Progenitor cell of endocrine pancreas (in vitro differentiated cells): ENCODE results near the gene ELAVL3. TPM values are rescaled to one million over a fixed set of nuclear protein-coding genes. Genes with fewer than 3 reads are reported as not detected.

Experiments used
- DNase-seq: peaks from one replicate; pipeline ENCODE4 v3.0.0; 2021; ENCODE audit warnings: low spot score; ENCODE audit not compliant: unreplicated experiment
- H3K27ac Mint-ChIP-seq: 2 replicates; pipeline ENCODE4 v1.8.0; 2021; ENCODE audit warnings: mild to moderate bottlenecking, moderate library complexity, mixed read lengths
- H3K27me3 Mint-ChIP-seq: 2 replicates; pipeline ENCODE4 v1.8.0; 2021; ENCODE audit warnings: mixed read lengths
- H3K36me3 Mint-ChIP-seq: 2 replicates; pipeline ENCODE4 v1.8.0; 2022; ENCODE audit warnings: mixed read lengths; ENCODE audit not compliant: insufficient read depth
- H3K4me1 Mint-ChIP-seq: 2 replicates; pipeline ENCODE4 v1.8.0; 2021; ENCODE audit warnings: low read depth, mixed read lengths
- H3K4me3 Mint-ChIP-seq: 2 replicates; pipeline ENCODE4 v1.8.0; 2021; ENCODE audit warnings: low read depth, mild to moderate bottlenecking, moderate library complexity, mixed read lengths
- H3K9me3 Mint-ChIP-seq: 2 replicates; pipeline ENCODE4 v1.8.0; 2021; ENCODE audit warnings: low read depth, mixed read lengths
- CTCF ChIP-seq: fragments of 200-600 bp; sonication (generic); IDR thresholded peaks from one replicate; pipeline ENCODE4 v1.5.0; 2021; ENCODE audit warnings: antibody characterized with exemption, mild to moderate bottlenecking; ENCODE audit not compliant: unreplicated experiment
- total RNA-seq: library from RNA; stranded (reverse); gene quantifications from 2 replicates; pipeline ENCODE4 v1.2.1, GENCODE V29; 2021

The ELAVL3 gene
- total RNA-seq, 1 donor from 2014 or later = 1.4 TPM

- no peaks in the 10 kb centered on the region for H3K27me3 Mint-ChIP-seq
- H3K36me3 Mint-ChIP-seq = peaks cover 3% of the 10 kb centered on the region
- no peak for DNase-seq
- no peaks in the 10 kb centered on the region for H3K9me3 Mint-ChIP-seq
- peaks cover under 1% of the 10 kb centered on the region for H3K4me1 Mint-ChIP-seq
- H3K4me3 Mint-ChIP-seq = no peak overlapping the region
- no peak for TF ChIP-seq CTCF
- no peak overlapping the region for H3K27ac Mint-ChIP-seq
Observed at GRCh38 chr19:11495885-11496284, 15.0 kb upstream of the ELAVL3 start.

- no peaks in the 10 kb centered on the region for H3K27me3 Mint-ChIP-seq
- peaks cover 6% of the 10 kb centered on the region for H3K36me3 Mint-ChIP-seq
- no peak for DNase-seq
- no peak overlapping the region for H3K4me3 Mint-ChIP-seq
- peaks cover 1% of the 10 kb centered on the region for H3K4me1 Mint-ChIP-seq
- no peak overlapping the region for H3K27ac Mint-ChIP-seq
- H3K9me3 Mint-ChIP-seq = no peaks in the 10 kb centered on the region
- TF ChIP-seq CTCF = no peak
Observed at GRCh38 chr19:11495481-11495880, 14.6 kb upstream of the ELAVL3 start.

GRCh38 chr19:11494634-11495285 lies 13.9 kb upstream of the ELAVL3 start:
- no peaks in the 10 kb centered on the region for H3K9me3 Mint-ChIP-seq
- peaks cover 1% of the 10 kb centered on the region for H3K4me1 Mint-ChIP-seq
- no peak overlapping the region for H3K4me3 Mint-ChIP-seq
- H3K27me3 Mint-ChIP-seq = no peaks in the 10 kb centered on the region
- DNase-seq = no peak
- H3K36me3 Mint-ChIP-seq = peaks cover 5% of the 10 kb centered on the region
- TF ChIP-seq CTCF = no peak
- H3K27ac Mint-ChIP-seq = no peak overlapping the region

- DNase-seq = no peak
- Mint-ChIP-seq H3K36me3 (peaks cover 10% of the 10 kb centered on the region), H3K4me3 (no peak overlapping the region), H3K27ac (no peak overlapping the region), H3K9me3 (no peaks in the 10 kb centered on the region), H3K27me3 (no peaks in the 10 kb centered on the region), H3K4me1 (peaks cover 1% of the 10 kb centered on the region)
- no peak for TF ChIP-seq CTCF
Observed at GRCh38 chr19:11489378-11489777, 8.5 kb upstream of the ELAVL3 start.

GRCh38 chr19:11486661-11487503 lies 6.0 kb upstream of the ELAVL3 start:
- no peaks in the 10 kb centered on the region for H3K9me3 Mint-ChIP-seq
- no peak for DNase-seq
- peaks cover 11% of the 10 kb centered on the region for H3K27me3 Mint-ChIP-seq
- H3K4me1 Mint-ChIP-seq = peaks cover 1% of the 10 kb centered on the region
- peaks cover 14% of the 10 kb centered on the region for H3K36me3 Mint-ChIP-seq
- H3K27ac Mint-ChIP-seq = no peak overlapping the region
- H3K4me3 Mint-ChIP-seq = no peak overlapping the region
- TF ChIP-seq CTCF = no peak
